MCF 10A (cell line): ENCODE data around the gene PSMB10. TPM values are rescaled to one million over a fixed set of nuclear protein-coding genes. Genes with fewer than 3 reads are reported as not detected.

ENCODE experiments used
- BruUV-seq: library from RNA; stranded (reverse); fragments of 400-500 nt; replicated peaks from 2 replicates; lab custom pipeline; 2021; lab: Mats Ljungman, UMichigan
- CTCF ChIA-PET: fragments of 300-600 bp; sonication (Branson Sonifier 250); formaldehyde crosslinking; extraction: SDS; loops from one replicate; lab custom pipeline; 2021; ENCODE audit warnings: antibody characterized with exemption, inconsistent platforms; lab: Yijun Ruan, JAX
- POLR2A ChIA-PET: fragments of 300-600, 350-650 bp; sonication (Branson Sonifier 250); formaldehyde crosslinking; extraction: SDS; loops from one replicate; lab custom pipeline; 2020; ENCODE audit warnings: antibody characterized with exemption, inconsistent platforms; lab: Yijun Ruan, JAX
- DNase-seq: peaks from one replicate; pipeline ENCODE4 v3.0.0-alpha.2; 2018; ENCODE audit not compliant: unreplicated experiment
- H3K27ac Mint-ChIP-seq: one replicate; pipeline ENCODE4 v1.8.0; 2022; ENCODE audit warnings: mild to moderate bottlenecking, low read depth, mixed read lengths; ENCODE audit not compliant: unreplicated experiment
- H3K27me3 Mint-ChIP-seq: one replicate; pipeline ENCODE4 v1.8.0; 2022; ENCODE audit warnings: mixed read lengths; ENCODE audit not compliant: insufficient read depth, unreplicated experiment
- H3K36me3 Mint-ChIP-seq: one replicate; pipeline ENCODE4 v1.8.0; 2022; ENCODE audit warnings: mild to moderate bottlenecking, moderate library complexity, mixed read lengths; ENCODE audit not compliant: insufficient read depth, unreplicated experiment
- H3K4me1 Mint-ChIP-seq: one replicate; pipeline ENCODE4 v1.8.0; 2022; ENCODE audit warnings: mixed read lengths; ENCODE audit not compliant: insufficient read depth, unreplicated experiment
- H3K4me3 Mint-ChIP-seq: one replicate; pipeline ENCODE4 v1.8.0; 2022; ENCODE audit warnings: mild to moderate bottlenecking, moderate library complexity, mixed read lengths; ENCODE audit not compliant: unreplicated experiment
- H3K9me3 Mint-ChIP-seq: one replicate; pipeline ENCODE4 v1.8.0; 2022; ENCODE audit warnings: mixed read lengths; ENCODE audit not compliant: unreplicated experiment
- CTCF ChIP-seq: fragments of 200-600 bp; IDR thresholded peaks from one replicate; pipeline ENCODE4 v1.8.0; 2022; ENCODE audit warnings: antibody characterized with exemption, mild to moderate bottlenecking; ENCODE audit not compliant: unreplicated experiment
- intact Hi-C: fragments of 100-400 bp; cut with micrococcal nuclease; formaldehyde crosslinking; loops from 2 replicates; pipeline ENCODE4 v1.14.1; 2022
- total RNA-seq: library from RNA; stranded (reverse); gene quantifications from 2 replicates; pipeline ENCODE4 v1.2.3, GENCODE V29; 2022

PSMB10 gene
- total RNA-seq, 1 experiment from 2014 or later = 32.7 TPM

- Mint-ChIP-seq H3K27me3 (no peaks in the 10 kb centered on the region), H3K4me1 (peaks cover 5% of the 10 kb centered on the region), H3K4me3 (no peak overlapping the region), H3K9me3 (no peaks in the 10 kb centered on the region), H3K27ac (no peak overlapping the region), H3K36me3 (peaks cover 73% of the 10 kb centered on the region)
- TF ChIP-seq CTCF = no peak
- no TSS peak for BruUV-seq
- no peak for DNase-seq
- intact Hi-C loops = no loop called here
- POLR2A ChIA-PET = interaction anchor here (0.6 to 2.1 kb wide), 6 partner anchors 9 to 99 kb away, joined by 3 to 6 read pairs (median 4); no protein-coding TSS in a partner anchor
- CTCF ChIA-PET = interaction anchor here (0.6 to 1.3 kb wide), 9 partner anchors 11 to 128 kb away, joined by 3 to 5 read pairs (median 3); no protein-coding TSS in a partner anchor
These were observed 6.0 kb upstream of the PSMB10 start for GRCh38 chr16:67942510-67943255.

GRCh38 chr16:67942200-67942509 is 5.5 kb upstream of the PSMB10 start:
- TF ChIP-seq CTCF = peak; percentile 59
- Mint-ChIP-seq H3K4me3 (no peak overlapping the region), H3K27me3 (no peaks in the 10 kb centered on the region), H3K4me1 (peaks cover 9% of the 10 kb centered on the region), H3K9me3 (no peaks in the 10 kb centered on the region), H3K36me3 (peaks cover 69% of the 10 kb centered on the region), H3K27ac (no peak overlapping the region)
- intact Hi-C loops = no loop called here
- POLR2A ChIA-PET = interaction anchor here (0.6 to 2.8 kb wide), 7 partner anchors 10 to 98 kb away, joined by 3 to 11 read pairs (median 4); no protein-coding TSS in a partner anchor
- CTCF ChIA-PET = interaction anchor here (0.6 to 1.3 kb wide), 7 partner anchors 12 to 282 kb away, joined by 3 to 4 read pairs (median 3); partner anchors contain the start of gene ACD
- no TSS peak for BruUV-seq
- peak; percentile 52 for DNase-seq

GRCh38 chr16:67941469-67942199 is 5.0 kb upstream of the PSMB10 start:
- peaks cover 14% of the 10 kb centered on the region for H3K4me1 Mint-ChIP-seq
- H3K9me3 Mint-ChIP-seq = no peaks in the 10 kb centered on the region
- no peak for DNase-seq
- H3K27ac Mint-ChIP-seq = no peak overlapping the region
- no peaks in the 10 kb centered on the region for H3K27me3 Mint-ChIP-seq
- H3K36me3 Mint-ChIP-seq = peaks cover 69% of the 10 kb centered on the region
- no peak for TF ChIP-seq CTCF
- intact Hi-C loops = no loop called here
- ChIA-PET POLR2A (interaction anchor here (0.6 to 2.8 kb wide), 7 partner anchors 10 to 98 kb away, joined by 3 to 11 read pairs (median 4); no protein-coding TSS in a partner anchor), CTCF (interaction anchor here (0.6 to 1.6 kb wide), 9 partner anchors 8 to 282 kb away, joined by 3 to 4 read pairs (median 3); partner anchors contain the start of gene ACD)
- no peak overlapping the region for H3K4me3 Mint-ChIP-seq
- BruUV-seq = no TSS peak
